Keratinocyte (primary cell): ENCODE measurements around the gene CSTB.

ENCODE experiments used
- EZH2 ChIP-seq: IDR thresholded peaks from one replicate; pipeline ENCODE4 v1.6.1; 2012; ENCODE audit warnings: inconsistent platforms, mild to moderate bottlenecking, low read length, moderate library complexity
- TF ChIP-seq, protein P1 (sequence below), 3 experiments: IDR thresholded peaks in 1 of 3; conservative IDR thresholded peaks in 1 of 3; optimal IDR thresholded peaks in 1 of 3; 2 replicates in 2 of 3; 3 replicates in 1 of 3; pipeline versions ENCODE3 to v1.5.1; 2011; ENCODE audit warnings: low read length in 3 of 3, mild to moderate bottlenecking in 3 of 3, moderate library complexity in 2 of 3, control low read depth in 1 of 3, inconsistent platforms in 1 of 3; ENCODE audit not compliant: insufficient read depth in 2 of 3; ENCODE audit errors: extremely low read depth in 1 of 3

DNA sequence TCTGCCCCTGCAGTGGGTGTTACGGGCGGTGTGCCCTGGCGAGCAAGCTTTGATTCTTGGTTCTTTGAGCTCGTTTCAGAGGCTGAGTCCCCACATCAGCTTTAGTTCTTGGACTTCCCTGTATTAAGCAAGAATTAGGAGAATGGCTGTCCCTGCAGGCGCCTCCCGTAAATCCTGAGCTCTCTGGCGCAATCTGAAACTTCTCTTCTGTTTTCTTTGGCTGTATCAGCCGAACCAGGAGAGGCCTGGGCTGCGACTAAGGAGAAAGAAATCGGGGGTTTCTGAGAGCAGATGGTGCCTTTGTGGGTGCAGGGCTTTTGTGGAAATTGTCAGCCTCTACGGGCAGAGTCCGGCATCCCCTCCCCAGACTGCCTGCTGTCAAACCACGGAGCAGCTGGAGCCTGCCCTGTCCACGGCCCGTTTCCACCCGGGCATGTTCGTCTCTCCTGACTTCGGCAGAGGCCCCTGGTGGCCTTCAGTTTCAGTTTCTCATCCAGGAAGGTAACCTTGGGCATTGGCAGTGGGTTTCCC is 17.9 kb downstream of the CSTB start:
- TF ChIP-seq, protein P1, sequence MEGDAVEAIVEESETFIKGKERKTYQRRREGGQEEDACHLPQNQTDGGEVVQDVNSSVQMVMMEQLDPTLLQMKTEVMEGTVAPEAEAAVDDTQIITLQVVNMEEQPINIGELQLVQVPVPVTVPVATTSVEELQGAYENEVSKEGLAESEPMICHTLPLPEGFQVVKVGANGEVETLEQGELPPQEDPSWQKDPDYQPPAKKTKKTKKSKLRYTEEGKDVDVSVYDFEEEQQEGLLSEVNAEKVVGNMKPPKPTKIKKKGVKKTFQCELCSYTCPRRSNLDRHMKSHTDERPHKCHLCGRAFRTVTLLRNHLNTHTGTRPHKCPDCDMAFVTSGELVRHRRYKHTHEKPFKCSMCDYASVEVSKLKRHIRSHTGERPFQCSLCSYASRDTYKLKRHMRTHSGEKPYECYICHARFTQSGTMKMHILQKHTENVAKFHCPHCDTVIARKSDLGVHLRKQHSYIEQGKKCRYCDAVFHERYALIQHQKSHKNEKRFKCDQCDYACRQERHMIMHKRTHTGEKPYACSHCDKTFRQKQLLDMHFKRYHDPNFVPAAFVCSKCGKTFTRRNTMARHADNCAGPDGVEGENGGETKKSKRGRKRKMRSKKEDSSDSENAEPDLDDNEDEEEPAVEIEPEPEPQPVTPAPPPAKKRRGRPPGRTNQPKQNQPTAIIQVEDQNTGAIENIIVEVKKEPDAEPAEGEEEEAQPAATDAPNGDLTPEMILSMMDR (optimal IDR thresholded peaks at IDR 0.05 in 1 of 3, IDR thresholded peaks at IDR 0.05 in 1 of 3, conservative IDR thresholded peaks at IDR 0.05 in 1 of 3; ENCODE audit: extremely low read depth in 1 of 3, insufficient read depth in 2 of 3, low read length in 3 of 3) = no peak
- TF ChIP-seq EZH2 = no peak
